B cell (primary cell): Measurements from ENCODE around the gene EPM2A. TPM values are rescaled to one million over a fixed set of nuclear protein-coding genes. Genes with fewer than 3 reads are reported as not detected.

Experiments used
- ATAC-seq: fragments of 200-7000 bp; cut with Tn5 transposase; one replicate; pipeline ENCODE4 v1.10.0; 2021; ENCODE audit warnings: low read depth, mild to moderate bottlenecking, moderate number of reproducible peaks, moderate library complexity
- CTCF ChIA-PET: fragments of 350-600 bp; sonication (Branson Sonifier 250); formaldehyde crosslinking; loops from one replicate; lab custom pipeline; 2021; ENCODE audit warnings: antibody characterized with exemption, inconsistent platforms; lab: Charles Lee
- POLR2A ChIA-PET: fragments of 350-600 bp; sonication (Branson Sonifier 250); formaldehyde crosslinking; loops from one replicate; lab custom pipeline; 2021; ENCODE audit warnings: antibody characterized with exemption; lab: Charles Lee
- DNase-seq: peaks from one replicate; pipeline ENCODE4 v3.0.0; 2013
- H2AFZ ChIP-seq: 2 replicates; pipeline ENCODE4 v1.6.1; 2012; ENCODE audit warnings: mild to moderate bottlenecking, low read depth, low read length; ENCODE audit not compliant: insufficient read depth, poor library complexity, severe bottlenecking
- H3K27ac ChIP-seq, 2 donors: 1 replicate in 1 of 2; 2 replicates in 1 of 2; pipeline ENCODE4 v1.5.1; 2012 to 2013; ENCODE audit warnings: low read length in 2 of 2, mild to moderate bottlenecking in 2 of 2, moderate library complexity in 1 of 2
- H3K27me3 ChIP-seq, 4 experiments: fragments of 200-600 bp in 1 of 4; sonication (generic) in 1 of 4; replicated peaks in 1 of 4; 1 replicate in 2 of 4; 2 replicates in 2 of 4; pipeline versions ENCODE4 v1.6.1 to v1.7.0; 2013 to 2016; ENCODE audit warnings: low read length in 3 of 4, mild to moderate bottlenecking in 2 of 4, mixed read lengths in 1 of 4, moderate library complexity in 1 of 4; ENCODE audit not compliant: insufficient read depth in 4 of 4, control insufficient read depth in 3 of 4; ENCODE audit errors: control extremely low read depth in 1 of 4
- H3K36me3 ChIP-seq, 2 experiments: replicated peaks in 1 of 2; 1 replicate in 1 of 2; 2 replicates in 1 of 2; pipeline versions ENCODE4 v1.6.1 to v1.7.1; 2013; ENCODE audit warnings: low read length in 1 of 2; ENCODE audit not compliant: insufficient read depth in 2 of 2, control insufficient read depth in 1 of 2; ENCODE audit errors: control extremely low read depth in 1 of 2, extremely low read depth in 1 of 2
- H3K4me1 ChIP-seq, 2 donors: fragments of 200-600 bp in 1 of 2; sonication (generic) in 1 of 2; 1 replicate in 1 of 2; 2 replicates in 1 of 2; pipeline versions ENCODE4 v1.5.1 to v1.6.1; 2013 to 2017; ENCODE audit warnings: low read length in 2 of 2; ENCODE audit not compliant: control insufficient read depth in 2 of 2, insufficient read depth in 2 of 2
- H3K4me2 ChIP-seq: replicated peaks from 2 replicates; pipeline ENCODE3; 2012; ENCODE audit warnings: mild to moderate bottlenecking, low read depth, low read length; ENCODE audit not compliant: poor library complexity, severe bottlenecking
- H3K4me3 ChIP-seq, 5 experiments: fragments of 200-600 bp in 1 of 5; sonication (generic) in 1 of 5; 1 replicate in 3 of 5; 2 replicates in 2 of 5; pipeline versions ENCODE4 v1.5.1 to v1.7.0; 2011 to 2016; ENCODE audit warnings: low read length in 4 of 5, mild to moderate bottlenecking in 4 of 5, low read depth in 2 of 5, control low read depth in 1 of 5, moderate library complexity in 1 of 5; ENCODE audit not compliant: insufficient read depth in 1 of 5; ENCODE audit errors: control extremely low read depth in 1 of 5, extremely low read depth in 1 of 5
- H3K79me2 ChIP-seq: fragments of 200-600 bp; sonication (generic); one replicate; pipeline ENCODE4 v1.6.0; 2016; ENCODE audit warnings: low read length; ENCODE audit not compliant: control insufficient read depth, insufficient read depth
- H3K9ac ChIP-seq: fragments of 200-600 bp; sonication (generic); 2 replicates; pipeline ENCODE4 v1.6.1; 2017; ENCODE audit warnings: mild to moderate bottlenecking, low read length, moderate library complexity
- H3K9me3 ChIP-seq, 3 donors: one replicate each; pipeline versions ENCODE4 v1.6.1 to v1.7.1; 2013; ENCODE audit warnings: low read length in 2 of 3; ENCODE audit not compliant: control insufficient read depth in 2 of 3, insufficient read depth in 1 of 3; ENCODE audit errors: control extremely low read depth in 1 of 3
- H4K20me1 ChIP-seq: 2 replicates; pipeline ENCODE4 v1.6.0; 2012; ENCODE audit warnings: mild to moderate bottlenecking, low read length; ENCODE audit not compliant: insufficient read depth, control insufficient read depth, poor library complexity, severe bottlenecking
- H3K27ac Mint-ChIP-seq: one replicate; pipeline ENCODE4 v1.8.0; 2021; ENCODE audit warnings: mixed read lengths
- H3K27me3 Mint-ChIP-seq: one replicate; pipeline ENCODE4 v1.8.0; 2021; ENCODE audit warnings: mixed read lengths
- H3K4me1 Mint-ChIP-seq: one replicate; pipeline ENCODE4 v1.8.0; 2021; ENCODE audit warnings: mixed read lengths
- H3K4me3 Mint-ChIP-seq: one replicate; pipeline ENCODE4 v1.8.0; 2021; ENCODE audit warnings: mixed read lengths
- H3K9me3 Mint-ChIP-seq: one replicate; pipeline ENCODE4 v1.8.0; 2022; ENCODE audit warnings: mixed read lengths; ENCODE audit not compliant: insufficient read depth
- CTCF ChIP-seq: fragments of 200-600 bp; IDR thresholded peaks from one replicate; pipeline ENCODE4 v1.8.0; 2022; ENCODE audit warnings: antibody characterized with exemption, mild to moderate bottlenecking
- EZH2 ChIP-seq: IDR thresholded peaks from 2 replicates; pipeline ENCODE4 v1.6.1; 2012; ENCODE audit warnings: borderline replicate concordance, low read depth, mild to moderate bottlenecking, moderate library complexity, low read length; ENCODE audit not compliant: insufficient read depth, poor library complexity, severe bottlenecking
- WGBS: methylation state at CpG from one replicate; pipeline ENCODE4 v1.1.5; 2013; ENCODE audit warnings: missing lambda C conversion rate; ENCODE audit not compliant: insufficient coverage; 5-methylcytosine and 5-hydroxymethylcytosine counted together
- intact Hi-C: fragments of 100-400 bp; cut with micrococcal nuclease; formaldehyde crosslinking; loops from one replicate; pipeline ENCODE4 v1.10.0; 2022
- polyA plus RNA-seq: library from polyadenylated mRNA; depleted of rRNA; stranded (reverse); fragments of >200 nt; gene quantifications from 2 replicates; pipeline ENCODE4 v1.2.3, GENCODE V29; 2012
- total RNA-seq, 2 donors: library from RNA; stranded (reverse); fragments of 120-200 nt in 1 of 2; gene quantifications; 1 replicate in 1 of 2; 2 replicates in 1 of 2; pipeline versions ENCODE4 v1.2.3 to v1.2.4, GENCODE V29; 2013 to 2022

EPM2A gene
- total and polyA plus RNA-seq, 2 donors (not counting 1 experiment from before 2014, with no cell fraction given) = 6.2 to 17.0 TPM

DNA sequence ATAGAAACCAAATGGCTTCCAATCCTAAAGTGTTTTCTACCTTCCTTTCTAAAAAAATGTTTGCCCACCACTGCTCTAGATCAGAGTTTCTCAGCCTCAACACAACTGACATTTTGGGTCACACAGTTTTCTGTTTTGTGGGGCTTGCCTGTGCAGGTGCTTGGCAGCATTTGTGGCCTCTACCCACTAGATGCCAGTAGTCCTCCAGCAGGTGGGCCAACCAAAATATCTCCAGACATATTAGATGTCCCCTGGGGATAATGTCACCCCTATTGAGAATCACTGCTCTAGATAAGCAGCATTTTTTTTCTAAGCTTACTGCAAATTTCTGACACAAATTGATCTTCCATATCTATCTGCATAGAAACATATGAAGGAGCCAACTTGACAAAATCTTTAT, 26.3 kb upstream of the EPM2A start:
- H3K9me3 ChIP-seq = no peaks in the 10 kb centered on the region
- no peak overlapping the region for H3K27ac ChIP-seq
- no peaks in the 10 kb centered on the region for H3K4me1 ChIP-seq
- no peaks in the 10 kb centered on the region for H3K27me3 ChIP-seq
- Mint-ChIP-seq H3K27me3 (no peaks in the 10 kb centered on the region), H3K4me3 (no peak overlapping the region), H3K4me1 (no peaks in the 10 kb centered on the region), H3K27ac (no peak overlapping the region), H3K9me3 (no peaks in the 10 kb centered on the region)
- POLR2A ChIA-PET = no interaction called here
- ATAC-seq (peak; percentile 36), DNase-seq (peak; percentile 31)
- intact Hi-C loops = loop anchor here (5.0 kb wide), 1 partner anchor 126 kb away; no protein-coding TSS in a partner anchor
- no peaks in the 10 kb centered on the region for H4K20me1 ChIP-seq
- no peak overlapping the region for H3K4me3 ChIP-seq
- CTCF ChIA-PET = interaction anchor here (0.8 to 1.2 kb wide), 3 partner anchors 126 to 132 kb away, joined by 3 to 5 read pairs (median 3); no protein-coding TSS in a partner anchor
- TF ChIP-seq CTCF = no peak
- no peak for TF ChIP-seq EZH2
- no peaks in the 10 kb centered on the region for H3K36me3 ChIP-seq
- no peak overlapping the region for H3K9ac ChIP-seq
- H3K4me2 ChIP-seq = no peak overlapping the region
- H3K79me2 ChIP-seq = no peaks in the 10 kb centered on the region
- no peak overlapping the region for H2AFZ ChIP-seq

DNA sequence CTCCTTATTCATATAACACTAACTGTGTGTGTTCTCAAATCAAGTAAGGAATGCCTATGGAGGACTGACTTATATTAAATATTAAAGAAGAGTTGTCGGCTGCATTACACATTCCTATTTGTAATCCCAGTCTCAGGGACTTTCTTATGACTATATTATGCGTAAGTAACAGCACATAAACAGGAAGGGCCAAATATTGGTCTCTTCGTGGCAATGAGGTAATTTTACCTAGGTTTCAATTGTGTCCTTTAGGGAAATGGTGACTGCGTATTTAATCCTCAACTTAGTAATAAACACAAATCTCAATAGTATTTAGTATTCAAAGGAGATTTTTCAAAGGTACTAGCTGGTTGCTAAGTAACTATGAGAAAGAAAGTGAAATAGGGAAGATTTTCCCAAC, 22.8 kb upstream of the EPM2A start:
- Mint-ChIP-seq H3K27me3 (no peaks in the 10 kb centered on the region), H3K4me3 (no peak overlapping the region), H3K27ac (no peak overlapping the region), H3K4me1 (no peaks in the 10 kb centered on the region), H3K9me3 (no peaks in the 10 kb centered on the region)
- ATAC-seq = no peak
- H3K9me3 ChIP-seq = no peaks in the 10 kb centered on the region
- H3K4me1 ChIP-seq = no peaks in the 10 kb centered on the region
- no peak overlapping the region for H2AFZ ChIP-seq
- no peaks in the 10 kb centered on the region for H4K20me1 ChIP-seq
- no peak overlapping the region for H3K27ac ChIP-seq
- TF ChIP-seq EZH2 (no peak), CTCF (no peak)
- H3K4me2 ChIP-seq = no peak overlapping the region
- no peaks in the 10 kb centered on the region for H3K79me2 ChIP-seq
- H3K4me3 ChIP-seq = no peak overlapping the region
- ChIA-PET POLR2A (no interaction called here), CTCF (no interaction called here)
- H3K36me3 ChIP-seq = no peaks in the 10 kb centered on the region
- intact Hi-C loops = no loop called here
- no CpG with 5 or more reads among the region's 4 CpGs for WGBS
- no peak overlapping the region for H3K9ac ChIP-seq
- no peak for DNase-seq
- no peaks in the 10 kb centered on the region for H3K27me3 ChIP-seq
